ENCODE results near the gene ESYT3.

- TF ChIP-seq CTCF (IDR thresholded peaks at IDR 0.05) = no peak
- TF ChIP-seq POLR2A (IDR thresholded peaks at IDR 0.05) = no peak
These were observed 40.3 kb upstream of the ESYT3 start for GRCh38 chr3:138394156-138394555.

Measured in body of pancreas (tissue), 4 donors.